ENCODE data around the gene TAF8.

Gene TAF8

GRCh38 chr6:42133926-42134325, 83.6 kb downstream of the TAF8 start:
- no peaks in the 10 kb centered on the region for H3K9me2 ChIP-seq (replicated peaks; ENCODE audit: control insufficient read depth, low read length)
- no peaks in the 10 kb centered on the region for H3K79me2 ChIP-seq (ENCODE audit: control insufficient read depth, low read length)
- H3K27me3 ChIP-seq (ENCODE audit: control insufficient read depth, low read length), result no peaks in the 10 kb centered on the region
- H3K9me3 ChIP-seq (ENCODE audit: control insufficient read depth, insufficient read depth, low read length), result no peaks in the 10 kb centered on the region
- H4K20me1 ChIP-seq (ENCODE audit: control insufficient read depth, insufficient read depth, low read depth, low read length), result no peaks in the 10 kb centered on the region
- no peak overlapping the region for H3K27ac ChIP-seq (ENCODE audit: low read depth, low read length)
- peaks cover 13% of the 10 kb centered on the region for H3K4me1 ChIP-seq (ENCODE audit: control insufficient read depth, low read length)
- H3K36me3 ChIP-seq (ENCODE audit: control insufficient read depth, low read length), result no peaks in the 10 kb centered on the region
- H3K4me3 ChIP-seq (ENCODE audit: low read length), result no peak overlapping the region
- TF ChIP-seq EZH2phosphoT487 (IDR thresholded peaks at IDR 0.05; ENCODE audit: borderline replicate concordance, low read length) (no peak), CTCF (IDR thresholded peaks at IDR 0.05; ENCODE audit: low read depth, low read length, poor library complexity, severe bottlenecking) (no peak)
- no peak overlapping the region for H3K4me2 ChIP-seq (ENCODE audit: low read length)
- no peaks in the 10 kb centered on the region for H3F3A ChIP-seq (ENCODE audit: control insufficient read depth, insufficient read depth)

- Histone ChIP-seq H3K4me2 (ENCODE audit: low read length) (no peak overlapping the region), H3K27ac (ENCODE audit: low read depth, low read length) (no peak overlapping the region), H3K27me3 (ENCODE audit: control insufficient read depth, low read length) (0 out of 2 replicates have a peak, but pooled peaks cover 2% of the 10 kb centered on the region), H3F3A (ENCODE audit: control insufficient read depth, insufficient read depth) (no peaks in the 10 kb centered on the region), H3K4me3 (ENCODE audit: low read length) (no peak overlapping the region), H3K79me2 (ENCODE audit: control insufficient read depth, low read length) (no peaks in the 10 kb centered on the region), H3K36me3 (ENCODE audit: control insufficient read depth, low read length) (no peaks in the 10 kb centered on the region), H4K20me1 (ENCODE audit: control insufficient read depth, insufficient read depth, low read depth, low read length) (no peaks in the 10 kb centered on the region), H3K9me3 (ENCODE audit: control insufficient read depth, insufficient read depth, low read length) (no peaks in the 10 kb centered on the region), H3K9me2 (replicated peaks; ENCODE audit: control insufficient read depth, low read length) (no peaks in the 10 kb centered on the region), H3K4me1 (ENCODE audit: control insufficient read depth, low read length) (peaks cover 16% of the 10 kb centered on the region)
- no peak for TF ChIP-seq CTCF (IDR thresholded peaks at IDR 0.05; ENCODE audit: low read depth, low read length, poor library complexity, severe bottlenecking)
- TF ChIP-seq EZH2phosphoT487 (IDR thresholded peaks at IDR 0.05; ENCODE audit: borderline replicate concordance, low read length), result no peak
Observed at GRCh38 chr6:42135161-42135560, 84.8 kb downstream of the TAF8 start.

DNA sequence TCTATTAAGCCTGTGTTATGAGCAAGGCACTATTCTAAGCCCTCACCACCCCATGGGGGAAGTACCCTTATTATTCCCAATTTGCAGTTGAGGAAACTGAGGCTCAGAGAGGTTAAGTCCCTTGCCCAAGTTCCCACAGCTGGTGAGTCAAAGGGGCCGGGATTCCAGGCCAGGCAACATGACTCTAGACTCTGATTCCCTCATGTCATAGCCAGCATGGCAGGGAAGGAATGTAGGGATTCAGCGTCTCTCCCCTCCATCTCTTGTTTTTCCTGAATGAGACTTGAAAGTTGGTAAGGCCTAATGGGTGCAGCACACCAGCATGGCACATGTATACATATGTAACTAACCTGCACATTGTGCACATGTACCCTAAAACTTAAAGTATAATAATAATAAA, 85.4 kb downstream of the TAF8 start:
- Histone ChIP-seq H3K4me3 (ENCODE audit: low read length) (no peak overlapping the region), H3K27me3 (ENCODE audit: control insufficient read depth, low read length) (peaks cover 7% of the 10 kb centered on the region), H3K79me2 (ENCODE audit: control insufficient read depth, low read length) (no peaks in the 10 kb centered on the region), H4K20me1 (ENCODE audit: control insufficient read depth, insufficient read depth, low read depth, low read length) (no peaks in the 10 kb centered on the region), H3K27ac (ENCODE audit: low read depth, low read length) (no peak overlapping the region), H3K9me3 (ENCODE audit: control insufficient read depth, insufficient read depth, low read length) (no peaks in the 10 kb centered on the region), H3K36me3 (ENCODE audit: control insufficient read depth, low read length) (no peaks in the 10 kb centered on the region), H3K9me2 (replicated peaks; ENCODE audit: control insufficient read depth, low read length) (no peaks in the 10 kb centered on the region), H3K4me1 (ENCODE audit: control insufficient read depth, low read length) (peaks cover 18% of the 10 kb centered on the region), H3K4me2 (ENCODE audit: low read length) (no peak overlapping the region), H3F3A (ENCODE audit: control insufficient read depth, insufficient read depth) (no peaks in the 10 kb centered on the region)
- TF ChIP-seq CTCF (IDR thresholded peaks at IDR 0.05; ENCODE audit: low read depth, low read length, poor library complexity, severe bottlenecking) (no peak), EZH2phosphoT487 (IDR thresholded peaks at IDR 0.05; ENCODE audit: borderline replicate concordance, low read length) (no peak)

Measured in DOHH2 (cell line).